Ishikawa (cell line): ENCODE measurements around the gene NPBWR2.

Source experiments
- CEBPB ChIP-seq: IDR thresholded peaks from 2 replicates; pipeline ENCODE4 v1.6.1; 2012
- CREB1 ChIP-seq: IDR thresholded peaks from 2 replicates; pipeline ENCODE4 v1.6.1; 2012; ENCODE audit warnings: low read depth
- EGR1 ChIP-seq: IDR thresholded peaks from 2 replicates; pipeline ENCODE4 v1.6.1; 2012
- EP300 ChIP-seq: IDR thresholded peaks from 2 replicates; pipeline ENCODE4 v1.6.1; 2012; ENCODE audit warnings: borderline replicate concordance
- FOXM1 ChIP-seq: IDR thresholded peaks from 2 replicates; pipeline ENCODE4 v1.6.1; 2012; ENCODE audit warnings: low read depth, borderline replicate concordance
- NFIC ChIP-seq: IDR thresholded peaks from 2 replicates; pipeline ENCODE4 v1.6.1; 2012
- RAD21 ChIP-seq: IDR thresholded peaks from 2 replicates; pipeline ENCODE4 v1.6.1; 2012; ENCODE audit warnings: low read depth
- TAF1 ChIP-seq: IDR thresholded peaks from 2 replicates; pipeline ENCODE4 v1.6.1; 2012; ENCODE audit warnings: low read depth, mild to moderate bottlenecking
- TCF12 ChIP-seq: IDR thresholded peaks from 2 replicates; pipeline ENCODE4 v1.6.1; 2012; ENCODE audit warnings: low read depth
- TEAD4 ChIP-seq: IDR thresholded peaks from 2 replicates; pipeline ENCODE4 v1.6.1; 2012
- YY1 ChIP-seq: IDR thresholded peaks from 2 replicates; pipeline ENCODE4 v1.6.1; 2012; ENCODE audit warnings: low read depth
- ZBTB7A ChIP-seq: IDR thresholded peaks from 2 replicates; pipeline ENCODE4 v1.6.1; 2012; ENCODE audit warnings: low read depth
- TF ChIP-seq, protein P1 (sequence below): IDR thresholded peaks from 2 replicates; pipeline ENCODE4 v1.6.1; 2012
- TF ChIP-seq, protein P2 (sequence below): IDR thresholded peaks from 2 replicates; pipeline ENCODE4 v1.6.1; 2012
- TF ChIP-seq, protein P3 (sequence below): IDR thresholded peaks from 2 replicates; pipeline ENCODE4 v1.6.1; 2012; ENCODE audit warnings: low read depth, mild to moderate bottlenecking

Gene NPBWR2

DNA sequence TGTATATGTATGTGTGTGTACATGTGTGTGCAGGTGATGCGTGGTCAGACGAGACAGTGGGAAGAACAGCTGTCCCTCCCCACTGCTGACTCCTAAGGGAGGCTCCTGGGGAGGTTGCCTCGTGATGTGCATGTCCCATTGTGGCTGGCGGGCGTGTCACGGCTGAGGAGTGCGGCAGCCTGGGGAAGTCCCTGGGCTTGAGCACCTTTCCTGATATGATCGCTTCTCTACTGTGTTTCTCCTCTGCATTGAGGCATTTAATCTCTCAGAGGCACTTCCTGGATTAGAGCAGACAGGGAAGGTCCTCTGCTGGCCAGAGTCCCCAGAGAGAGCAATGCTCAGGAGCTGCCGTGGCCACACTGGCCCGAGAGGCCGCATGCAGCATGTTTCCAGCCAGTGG is 11.4 kb downstream of the NPBWR2 start:
- no peak for TF ChIP-seq CREB1
- TF ChIP-seq, protein P1, sequence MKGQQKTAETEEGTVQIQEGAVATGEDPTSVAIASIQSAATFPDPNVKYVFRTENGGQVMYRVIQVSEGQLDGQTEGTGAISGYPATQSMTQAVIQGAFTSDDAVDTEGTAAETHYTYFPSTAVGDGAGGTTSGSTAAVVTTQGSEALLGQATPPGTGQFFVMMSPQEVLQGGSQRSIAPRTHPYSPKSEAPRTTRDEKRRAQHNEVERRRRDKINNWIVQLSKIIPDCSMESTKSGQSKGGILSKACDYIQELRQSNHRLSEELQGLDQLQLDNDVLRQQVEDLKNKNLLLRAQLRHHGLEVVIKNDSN: no peak
- TF ChIP-seq RAD21: no peak
- TF ChIP-seq TCF12: no peak
- no peak for TF ChIP-seq TAF1
- no peak for TF ChIP-seq ZBTB7A
- no peak for TF ChIP-seq EGR1
- TF ChIP-seq YY1: no peak
- no peak for TF ChIP-seq TEAD4
- TF ChIP-seq CEBPB: no peak
- no peak for TF ChIP-seq FOXM1
- TF ChIP-seq, protein P2, sequence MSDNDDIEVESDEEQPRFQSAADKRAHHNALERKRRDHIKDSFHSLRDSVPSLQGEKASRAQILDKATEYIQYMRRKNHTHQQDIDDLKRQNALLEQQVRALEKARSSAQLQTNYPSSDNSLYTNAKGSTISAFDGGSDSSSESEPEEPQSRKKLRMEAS: no peak
- TF ChIP-seq EP300: no peak
- TF ChIP-seq, protein P3, sequence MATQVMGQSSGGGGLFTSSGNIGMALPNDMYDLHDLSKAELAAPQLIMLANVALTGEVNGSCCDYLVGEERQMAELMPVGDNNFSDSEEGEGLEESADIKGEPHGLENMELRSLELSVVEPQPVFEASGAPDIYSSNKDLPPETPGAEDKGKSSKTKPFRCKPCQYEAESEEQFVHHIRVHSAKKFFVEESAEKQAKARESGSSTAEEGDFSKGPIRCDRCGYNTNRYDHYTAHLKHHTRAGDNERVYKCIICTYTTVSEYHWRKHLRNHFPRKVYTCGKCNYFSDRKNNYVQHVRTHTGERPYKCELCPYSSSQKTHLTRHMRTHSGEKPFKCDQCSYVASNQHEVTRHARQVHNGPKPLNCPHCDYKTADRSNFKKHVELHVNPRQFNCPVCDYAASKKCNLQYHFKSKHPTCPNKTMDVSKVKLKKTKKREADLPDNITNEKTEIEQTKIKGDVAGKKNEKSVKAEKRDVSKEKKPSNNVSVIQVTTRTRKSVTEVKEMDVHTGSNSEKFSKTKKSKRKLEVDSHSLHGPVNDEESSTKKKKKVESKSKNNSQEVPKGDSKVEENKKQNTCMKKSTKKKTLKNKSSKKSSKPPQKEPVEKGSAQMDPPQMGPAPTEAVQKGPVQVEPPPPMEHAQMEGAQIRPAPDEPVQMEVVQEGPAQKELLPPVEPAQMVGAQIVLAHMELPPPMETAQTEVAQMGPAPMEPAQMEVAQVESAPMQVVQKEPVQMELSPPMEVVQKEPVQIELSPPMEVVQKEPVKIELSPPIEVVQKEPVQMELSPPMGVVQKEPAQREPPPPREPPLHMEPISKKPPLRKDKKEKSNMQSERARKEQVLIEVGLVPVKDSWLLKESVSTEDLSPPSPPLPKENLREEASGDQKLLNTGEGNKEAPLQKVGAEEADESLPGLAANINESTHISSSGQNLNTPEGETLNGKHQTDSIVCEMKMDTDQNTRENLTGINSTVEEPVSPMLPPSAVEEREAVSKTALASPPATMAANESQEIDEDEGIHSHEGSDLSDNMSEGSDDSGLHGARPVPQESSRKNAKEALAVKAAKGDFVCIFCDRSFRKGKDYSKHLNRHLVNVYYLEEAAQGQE: no peak
- TF ChIP-seq NFIC: no peak

DNA sequence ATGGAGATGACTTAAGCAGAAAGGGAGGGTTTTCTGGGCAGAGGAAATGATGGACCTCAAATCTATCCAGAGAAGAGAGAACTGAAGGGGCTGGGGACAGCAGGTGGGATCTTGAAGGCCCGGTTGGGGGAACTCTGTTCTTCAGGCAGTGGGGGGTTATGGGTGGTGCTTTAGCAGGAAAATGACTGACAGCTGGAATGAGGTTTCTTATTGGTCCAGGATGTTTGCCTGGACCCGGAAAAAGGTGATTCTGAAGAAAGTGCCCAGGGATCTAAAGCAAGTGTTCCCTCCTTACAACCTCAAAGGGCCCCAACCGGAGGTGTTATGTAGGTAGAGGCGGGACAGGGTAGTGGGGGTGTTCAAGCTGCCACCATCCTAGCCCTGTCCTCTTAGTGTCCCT is 11.9 kb downstream of the NPBWR2 start:
- TF ChIP-seq, protein P3: no peak
- TF ChIP-seq EP300 (no peak), TCF12 (no peak), TAF1 (no peak), CREB1 (no peak), NFIC (no peak), ZBTB7A (no peak), FOXM1 (no peak), TEAD4 (no peak), YY1 (no peak), CEBPB (no peak), EGR1 (no peak), RAD21 (no peak)
- TF ChIP-seq, protein P1: no peak
- TF ChIP-seq, protein P2: no peak

DNA sequence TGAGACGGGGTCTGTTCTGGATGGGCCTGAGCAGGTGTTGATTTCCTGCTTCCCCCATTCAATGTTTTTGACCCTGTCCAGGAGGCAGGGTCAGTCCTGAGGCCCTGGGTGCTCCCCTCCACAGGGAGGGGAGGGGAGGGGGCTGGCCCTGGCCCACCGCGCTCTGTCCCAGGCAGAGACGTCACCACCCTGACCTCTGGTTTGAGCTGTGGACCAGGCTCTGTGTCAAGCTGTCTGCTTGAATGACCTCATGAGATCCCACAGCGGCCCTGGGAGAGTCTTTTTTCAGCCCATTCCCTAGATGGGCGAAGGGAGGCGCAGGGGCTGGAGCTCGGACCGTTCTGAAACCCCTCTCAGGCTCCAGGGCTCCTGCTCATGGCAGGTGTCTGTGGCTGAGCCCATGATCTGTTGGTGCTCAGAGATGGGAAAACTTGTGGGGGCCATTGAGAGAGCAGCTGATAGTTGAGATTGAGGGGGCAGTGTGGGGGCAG is 14.3 kb downstream of the NPBWR2 start:
- no peak for TF ChIP-seq EP300
- no peak for TF ChIP-seq FOXM1
- TF ChIP-seq ZBTB7A: no peak
- TF ChIP-seq CEBPB: no peak
- TF ChIP-seq TEAD4: no peak

DNA sequence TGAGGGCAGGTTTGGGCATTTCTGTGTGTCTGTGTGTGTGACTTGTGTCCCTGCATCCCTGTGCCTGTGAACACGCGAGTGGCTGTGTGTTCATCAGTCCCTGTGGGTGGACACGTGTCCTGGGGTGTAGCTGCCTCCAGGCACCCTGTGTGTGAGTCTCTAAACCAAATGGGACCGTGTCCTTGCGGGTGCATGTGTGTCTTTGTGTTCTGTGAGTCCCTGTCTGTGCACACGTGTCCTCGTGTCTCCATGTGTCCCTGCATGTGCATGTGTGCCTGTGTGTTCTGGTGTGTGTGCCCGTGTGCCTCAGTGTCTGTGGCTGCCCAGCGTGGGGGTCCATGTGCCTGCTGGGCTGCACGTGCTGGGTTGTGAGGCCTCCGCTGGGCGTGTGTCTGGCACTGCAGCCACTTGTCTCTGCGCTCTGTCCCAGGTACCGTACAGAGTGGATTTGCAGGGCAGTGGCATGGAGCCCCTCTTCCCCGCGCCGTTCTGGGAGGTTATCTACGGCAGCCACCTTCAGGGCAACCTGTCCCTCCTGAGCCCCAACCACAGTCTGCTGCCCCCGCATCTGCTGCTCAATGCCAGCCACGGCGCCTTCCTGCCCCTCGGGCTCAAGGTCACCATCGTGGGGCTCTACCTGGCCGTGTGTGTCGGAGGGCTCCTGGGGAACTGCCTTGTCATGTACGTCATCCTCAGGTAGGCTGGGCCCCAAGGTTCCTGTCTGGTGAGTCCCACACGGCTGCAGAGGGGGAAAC is 14.9 kb downstream of the NPBWR2 start:
- TF ChIP-seq, protein P2: peak; percentile 29; the same call in 1 of the 2 replicates
- TF ChIP-seq EGR1: no peak
- TF ChIP-seq YY1: no peak
- no peak for TF ChIP-seq RAD21
- TF ChIP-seq, protein P1: no peak
- TF ChIP-seq TEAD4: no peak

DNA sequence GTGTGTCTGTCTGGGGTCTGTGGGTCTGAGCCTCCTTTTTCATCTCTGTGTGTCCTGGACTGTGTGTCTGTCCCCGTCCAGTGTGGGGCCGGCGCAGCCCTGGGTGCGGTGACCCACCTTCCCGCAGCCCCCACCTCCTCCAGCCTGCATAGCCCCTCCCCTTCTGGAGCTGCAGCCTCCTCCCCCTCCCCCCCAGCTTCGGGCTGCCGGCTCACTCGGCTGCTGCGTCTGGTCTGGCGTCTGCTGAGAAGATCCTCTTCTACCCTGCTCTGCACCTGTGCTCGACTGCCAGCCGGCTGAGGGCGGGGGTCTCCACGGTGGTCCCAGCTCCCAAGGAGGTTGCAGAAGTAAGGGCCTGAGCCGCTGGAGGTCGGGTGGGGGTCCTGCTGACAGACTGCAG is 15.6 kb downstream of the NPBWR2 start:
- TF ChIP-seq EGR1 (no peak), RAD21 (no peak), TCF12 (no peak), FOXM1 (no peak), EP300 (no peak), ZBTB7A (no peak)
- TF ChIP-seq, protein P2: no peak
- TF ChIP-seq, protein P1: no peak
- TF ChIP-seq, protein P3: no peak
